ENCODE results near the gene NTN3. TPM values are rescaled to one million over a fixed set of nuclear protein-coding genes. Genes with fewer than 3 reads are reported as not detected.

Gene NTN3
- total and polyA plus RNA-seq, 8 donors = 1.7 to 6.7 (median 4.1) TPM; not detected in 1

GRCh38 chr16:2500430-2500917 lies 29.4 kb downstream of the NTN3 start:
- peak in 2 of 4 donors; percentile 32 to 72 for DNase-seq
- TF ChIP-seq CTCF (IDR thresholded peaks at IDR 0.05) = no peak
- peaks cover 14 to 54% of the 10 kb centered on the region in 2 donors for H3K4me1 ChIP-seq
- no peaks in the 10 kb centered on the region for H3K9me3 ChIP-seq
- intact Hi-C loops (cut with DNase I) = loop anchor here in 1 of 2 donors (5.0 kb wide), 1 partner anchor 158 kb away; the partner anchor contains the start of gene ABCA3
- peaks cover 0 to 55% of the 10 kb centered on the region in 2 donors for H3K36me3 ChIP-seq
- no peak for ATAC-seq
- no peak overlapping the region for H3K27ac ChIP-seq
- no peaks in the 10 kb centered on the region for H3K27me3 ChIP-seq
- H3K4me3 ChIP-seq = no peak overlapping the region

GRCh38 chr16:2500918-2501750 lies 30.0 kb downstream of the NTN3 start:
- Histone ChIP-seq H3K36me3 (peaks cover 0 to 49% of the 10 kb centered on the region in 2 donors), H3K4me3 (no peak overlapping the region), H3K27me3 (no peaks in the 10 kb centered on the region), H3K4me1 (peaks cover 14 to 54% of the 10 kb centered on the region in 2 donors), H3K9me3 (no peaks in the 10 kb centered on the region), H3K27ac (no peak overlapping the region)
- intact Hi-C loops (cut with DNase I) = loop anchor here in 1 of 2 donors (5.0 kb wide), 1 partner anchor 159 kb away; the partner anchor contains the start of gene ABCA3
- DNase-seq (peak; percentile 81 to 96 (median 91)), ATAC-seq (peak; percentile 85)
- TF ChIP-seq CTCF (IDR thresholded peaks at IDR 0.05) = peak; percentile 99

- Histone ChIP-seq H3K36me3 (peaks cover 0 to 39% of the 10 kb centered on the region in 2 donors), H3K9me3 (no peaks in the 10 kb centered on the region), H3K4me1 (peaks cover 12 to 58% of the 10 kb centered on the region in 2 donors), H3K27ac (peak overlapping the region in 1 of 2 donors; percentile 42), H3K27me3 (no peaks in the 10 kb centered on the region), H3K4me3 (no peak overlapping the region)
- intact Hi-C loops (cut with DNase I) = loop anchor here in 1 of 2 donors (5.0 kb wide), 1 partner anchor 160 kb away; the partner anchor contains the start of gene ABCA3
- TF ChIP-seq CTCF (IDR thresholded peaks at IDR 0.05) = no peak
- peak in 1 of 4 donors; percentile 64 for DNase-seq
- no peak for ATAC-seq
These were observed 31.1 kb downstream of the NTN3 start for GRCh38 chr16:2501946-2502895.

GRCh38 chr16:2505695-2506094 lies 34.6 kb downstream of the NTN3 start:
- H3K27ac ChIP-seq = no peak overlapping the region
- H3K9me3 ChIP-seq = no peaks in the 10 kb centered on the region
- ATAC-seq = no peak
- H3K4me1 ChIP-seq = peaks cover 0 to 74% of the 10 kb centered on the region in 2 donors
- DNase-seq = no peak
- H3K4me3 ChIP-seq = no peak overlapping the region
- H3K36me3 ChIP-seq = peaks cover 0 to 6% of the 10 kb centered on the region in 2 donors
- no peaks in the 10 kb centered on the region for H3K27me3 ChIP-seq
- intact Hi-C loops (cut with DNase I) = no loop called here
- no peak for TF ChIP-seq CTCF (IDR thresholded peaks at IDR 0.05)

Data from left lung (tissue), 10 donors.